ENCODE measurements around the gene NCOA3.

DNA sequence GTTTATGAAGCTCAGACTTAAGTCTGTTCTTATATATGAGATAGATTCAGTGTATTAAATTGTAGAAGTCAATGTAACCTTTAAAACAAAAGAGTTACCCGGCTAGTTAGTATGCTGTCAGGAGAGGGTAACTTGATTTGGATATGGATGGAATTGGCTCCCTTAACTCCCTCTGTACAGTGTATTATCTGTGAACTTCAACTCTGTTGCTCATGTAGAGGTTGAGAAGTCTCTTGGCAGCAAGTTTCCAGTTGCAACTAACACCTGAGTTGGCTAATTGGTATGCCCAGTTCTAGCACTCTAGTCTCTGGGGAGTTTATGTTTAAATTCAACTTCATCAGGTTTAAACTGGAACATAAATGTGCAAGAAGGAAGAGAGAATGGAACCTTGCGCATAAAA lies 111.0 kb downstream of the NCOA3 start:
- TF ChIP-seq, protein P1, sequence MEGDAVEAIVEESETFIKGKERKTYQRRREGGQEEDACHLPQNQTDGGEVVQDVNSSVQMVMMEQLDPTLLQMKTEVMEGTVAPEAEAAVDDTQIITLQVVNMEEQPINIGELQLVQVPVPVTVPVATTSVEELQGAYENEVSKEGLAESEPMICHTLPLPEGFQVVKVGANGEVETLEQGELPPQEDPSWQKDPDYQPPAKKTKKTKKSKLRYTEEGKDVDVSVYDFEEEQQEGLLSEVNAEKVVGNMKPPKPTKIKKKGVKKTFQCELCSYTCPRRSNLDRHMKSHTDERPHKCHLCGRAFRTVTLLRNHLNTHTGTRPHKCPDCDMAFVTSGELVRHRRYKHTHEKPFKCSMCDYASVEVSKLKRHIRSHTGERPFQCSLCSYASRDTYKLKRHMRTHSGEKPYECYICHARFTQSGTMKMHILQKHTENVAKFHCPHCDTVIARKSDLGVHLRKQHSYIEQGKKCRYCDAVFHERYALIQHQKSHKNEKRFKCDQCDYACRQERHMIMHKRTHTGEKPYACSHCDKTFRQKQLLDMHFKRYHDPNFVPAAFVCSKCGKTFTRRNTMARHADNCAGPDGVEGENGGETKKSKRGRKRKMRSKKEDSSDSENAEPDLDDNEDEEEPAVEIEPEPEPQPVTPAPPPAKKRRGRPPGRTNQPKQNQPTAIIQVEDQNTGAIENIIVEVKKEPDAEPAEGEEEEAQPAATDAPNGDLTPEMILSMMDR (IDR thresholded peaks at IDR 0.05), result no peak
- TF ChIP-seq POLR2A (IDR thresholded peaks at IDR 0.05), result no peak

Measured in esophagus squamous epithelium (tissue), 4 donors.